BE2C (cell line): ENCODE measurements around the gene VIT. TPM values are rescaled to one million over a fixed set of nuclear protein-coding genes. Genes with fewer than 3 reads are reported as not detected.

Source experiments
- DNase-seq: peaks from one replicate; pipeline ENCODE4 v3.0.0-alpha.2; 2020
- H3K27me3 ChIP-seq: fragments of 250-450 bp; sonication (Bioruptor Pico); 2 replicates; pipeline ENCODE4 v1.5.1; 2020; ENCODE audit warnings: mild to moderate bottlenecking
- H3K36me3 ChIP-seq: fragments of 250-450 bp; sonication (Bioruptor Pico); 2 replicates; pipeline ENCODE4 v1.5.1; 2020; ENCODE audit warnings: mild to moderate bottlenecking
- H3K4me1 ChIP-seq: fragments of 250-450 bp; sonication (Bioruptor Pico); 2 replicates; pipeline ENCODE4 v1.5.1; 2020
- H3K4me3 ChIP-seq: 2 replicates; pipeline ENCODE4 v1.5.1; 2011; ENCODE audit warnings: low read depth, low read length
- H3K9me3 ChIP-seq: fragments of 250-450 bp; sonication (Bioruptor Pico); 2 replicates; pipeline ENCODE4 v1.5.1; 2020
- CTCF ChIP-seq: IDR thresholded peaks from 2 replicates; pipeline ENCODE4 v1.5.1; 2012; ENCODE audit warnings: mild to moderate bottlenecking, low read depth, low read length
- polyA plus RNA-seq: library from polyadenylated mRNA; unstranded; fragments of >200 nt; gene quantifications from one replicate; pipeline ENCODE4 v1.2.1, GENCODE V29; 2012; ENCODE audit warnings: low read depth, missing spikeins; ENCODE audit not compliant: insufficient read length, insufficient read depth

Gene VIT
- not detected for polyA plus RNA-seq

GRCh38 chr2:36696533-36696932 lies at the start of gene VIT:
Gene VIT, plus strand, starts transcription at chr2:36696707. Its CDS starts 19,664 bp downstream, at chr2:36716371.
- H3K36me3 ChIP-seq, result no peaks in the 10 kb centered on the region
- H3K27me3 ChIP-seq, result peaks cover 4% of the 10 kb centered on the region; the same call in 1 of the 2 replicates
- no peak within 1 kb of the TSS for H3K4me3 ChIP-seq
- no peak for DNase-seq
- TF ChIP-seq CTCF, result no peak
- H3K4me1 ChIP-seq, result no peaks in the 10 kb centered on the region
- no peaks in the 10 kb centered on the region for H3K9me3 ChIP-seq

- TF ChIP-seq CTCF, result no peak
- Histone ChIP-seq H3K9me3 (no peaks in the 10 kb centered on the region), H3K4me1 (no peaks in the 10 kb centered on the region), H3K4me3 (no peak overlapping the region), H3K27me3 (no peaks in the 10 kb centered on the region), H3K36me3 (no peaks in the 10 kb centered on the region)
- no peak for DNase-seq
These were observed 46.3 kb upstream of the VIT start for GRCh38 chr2:36650031-36650829.

DNA sequence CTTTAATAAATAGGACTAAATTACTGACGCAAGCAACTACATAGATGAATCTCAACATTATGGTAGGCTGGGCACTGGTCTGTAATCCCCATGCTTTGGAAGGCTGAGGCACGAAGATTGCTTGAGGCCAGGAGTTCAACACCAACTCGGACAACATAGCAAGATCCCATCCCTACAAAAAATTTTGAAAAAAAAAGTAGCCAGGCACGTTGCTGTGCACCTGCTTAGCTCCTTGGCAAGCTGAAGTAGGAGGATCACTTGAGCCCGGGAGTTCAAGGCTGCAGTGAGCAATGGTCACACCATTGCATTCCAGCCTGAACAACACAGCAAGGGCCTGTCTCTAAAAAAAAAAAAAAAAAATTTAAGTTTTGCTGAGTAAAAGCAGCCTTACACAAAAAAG lies 43.4 kb upstream of the VIT start:
- Histone ChIP-seq H3K27me3 (no peaks in the 10 kb centered on the region; the same call in 1 of the 2 replicates), H3K36me3 (no peaks in the 10 kb centered on the region), H3K4me1 (no peaks in the 10 kb centered on the region), H3K9me3 (no peaks in the 10 kb centered on the region), H3K4me3 (no peak overlapping the region)
- no peak for DNase-seq
- no peak for TF ChIP-seq CTCF

DNA sequence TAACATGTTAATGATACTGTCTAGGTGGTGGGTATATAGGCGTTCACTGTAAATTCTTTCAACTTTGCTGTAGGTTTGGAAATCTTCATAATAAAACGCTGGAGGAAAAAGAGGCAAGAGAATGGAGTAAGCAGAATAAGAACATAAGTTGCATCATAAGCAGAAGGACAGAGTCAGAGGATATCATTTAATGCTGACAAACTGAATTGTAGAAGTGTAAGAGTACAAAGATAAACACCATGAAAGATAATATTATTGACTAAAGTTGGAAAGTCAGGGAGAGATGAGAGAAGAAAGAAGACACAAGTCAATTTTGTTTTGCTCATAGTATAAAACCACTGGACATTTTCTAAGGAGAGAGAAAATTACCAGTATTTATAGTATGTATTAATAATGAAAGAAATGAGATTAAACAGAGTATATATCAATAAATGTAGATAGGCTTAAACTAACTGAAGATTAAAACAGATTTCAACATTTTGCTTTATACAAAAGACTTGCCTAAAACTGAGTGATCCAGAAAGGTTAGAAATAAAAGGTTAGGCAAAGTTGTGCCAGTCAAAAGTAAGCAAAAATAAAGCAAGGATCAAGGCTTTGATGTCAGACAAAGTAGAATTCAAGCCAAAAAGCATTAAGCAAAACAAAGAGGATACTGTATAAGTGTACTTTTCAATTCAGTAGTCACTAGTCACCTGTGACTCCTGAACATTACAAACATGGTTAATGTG lies 42.4 kb upstream of the VIT start:
- TF ChIP-seq CTCF, result no peak
- Histone ChIP-seq H3K36me3 (no peaks in the 10 kb centered on the region), H3K9me3 (no peaks in the 10 kb centered on the region; the same call in 1 of the 2 replicates), H3K4me1 (no peaks in the 10 kb centered on the region), H3K27me3 (no peaks in the 10 kb centered on the region; the same call in 1 of the 2 replicates), H3K4me3 (no peak overlapping the region)
- no peak for DNase-seq

GRCh38 chr2:36655453-36655852 lies 41.1 kb upstream of the VIT start:
- Histone ChIP-seq H3K9me3 (no peaks in the 10 kb centered on the region; the same call in 1 of the 2 replicates), H3K4me3 (no peak overlapping the region), H3K27me3 (no peaks in the 10 kb centered on the region; the same call in 1 of the 2 replicates), H3K4me1 (no peaks in the 10 kb centered on the region), H3K36me3 (no peaks in the 10 kb centered on the region)
- no peak for TF ChIP-seq CTCF
- DNase-seq, result no peak
